HG02938 (cell line): ENCODE measurements around the gene GAST.
"Not testable (repeated sequence)": the region's sequence is repeated elsewhere in the genome, so short reads cannot be mapped to it uniquely, and the experiment has no call there.

Source experiments
- ATAC-seq: cut with Tn5 transposase; IDR thresholded peaks from one replicate; pipeline ENCODE4 v1.9.1; 2021; ENCODE audit warnings: mild to moderate bottlenecking, moderate library complexity; ENCODE audit not compliant: unreplicated experiment

GAST gene

GRCh38 chr17:41711669-41712400 is at the start of gene GAST:
Gene GAST, plus strand, starts transcription at chr17:41712331. Its CDS starts 3,106 bp downstream, at chr17:41715437.
- no peak for ATAC-seq

- ATAC-seq: no peak
Observed at GRCh38 chr17:41663451-41664171, 48.5 kb upstream of the GAST start.

- no peak for ATAC-seq
Observed at GRCh38 chr17:41664172-41664457, 48.0 kb upstream of the GAST start.

GRCh38 chr17:41664587-41665565 is 47.3 kb upstream of the GAST start:
- ATAC-seq: no peak

- ATAC-seq: peak; percentile 48
Observed at GRCh38 chr17:41665566-41666236, 46.4 kb upstream of the GAST start.

GRCh38 chr17:41666237-41666641 is 45.9 kb upstream of the GAST start:
- peak; percentile 34 for ATAC-seq

GRCh38 chr17:41666708-41667279 is 45.3 kb upstream of the GAST start:
- no peak for ATAC-seq

GRCh38 chr17:41667280-41668041 is 44.7 kb upstream of the GAST start:
- ATAC-seq: no peak

- no peak for ATAC-seq
Observed at GRCh38 chr17:41672153-41672552, 40.0 kb upstream of the GAST start.

GRCh38 chr17:41675157-41676057 is 36.7 kb upstream of the GAST start:
- ATAC-seq: not testable (repeated sequence)

GRCh38 chr17:41676058-41676419 is 36.1 kb upstream of the GAST start:
- ATAC-seq: no peak

GRCh38 chr17:41678411-41678906 is 33.7 kb upstream of the GAST start:
- ATAC-seq: peak; percentile 19

GRCh38 chr17:41678907-41679739 is 33.0 kb upstream of the GAST start:
- ATAC-seq: peak; percentile 51

GRCh38 chr17:41679740-41680425 is 32.2 kb upstream of the GAST start:
- no peak for ATAC-seq

GRCh38 chr17:41680426-41681040 is 31.6 kb upstream of the GAST start:
- ATAC-seq: no peak

- ATAC-seq: no peak
Observed at GRCh38 chr17:41681776-41682175, 30.4 kb upstream of the GAST start.

- no peak for ATAC-seq
Observed at GRCh38 chr17:41682631-41683030, 29.5 kb upstream of the GAST start.
